Measurements from ENCODE around the gene ZNF524.

GRCh38 chr19:55649268-55650125 is 49.4 kb downstream of the ZNF524 start:
- TF ChIP-seq SMC3 (conservative IDR thresholded peaks at IDR 0.05; ENCODE audit: insufficient read depth, low read depth, low read length) = no peak
- TF ChIP-seq CTCF (IDR thresholded peaks at IDR 0.05 in 2 of 3, conservative IDR thresholded peaks at IDR 0.05 in 1 of 3; ENCODE audit: insufficient read depth in 2 of 3, low read depth in 1 of 3, low read length in 3 of 3) = no peak
- no peak for TF ChIP-seq HNRNPK (IDR thresholded peaks at IDR 0.05; ENCODE audit: low read depth, low read length, poor library complexity, severe bottlenecking)
- TF ChIP-seq RFX5 (IDR thresholded peaks at IDR 0.05; ENCODE audit: low read depth, low read length) = no peak
- TF ChIP-seq ZBTB7A (IDR thresholded peaks at IDR 0.05; ENCODE audit: borderline replicate concordance, control insufficient read depth, low read depth, low read length) = no peak
- TF ChIP-seq ADNP (tag; IDR thresholded peaks at IDR 0.05) = no peak
- no peak for TF ChIP-seq SUPT5H (IDR thresholded peaks at IDR 0.05)
- TF ChIP-seq ZNF274 (IDR thresholded peaks at IDR 0.05; ENCODE audit: borderline replicate concordance, low read depth, low read length) = no peak
- no peak for TF ChIP-seq REST (IDR thresholded peaks at IDR 0.05; ENCODE audit: borderline replicate concordance)
- no peak for TF ChIP-seq REST (CRISPR knock-in tag; IDR thresholded peaks at IDR 0.05; ENCODE audit: low read depth)
- no peak for TF ChIP-seq MYBL2 (IDR thresholded peaks at IDR 0.05; ENCODE audit: low read depth)
- no peak for TF ChIP-seq MYBL2 (CRISPR knock-in tag; IDR thresholded peaks at IDR 0.05; ENCODE audit: borderline replicate concordance)
- TF ChIP-seq POLR2A (conservative IDR thresholded peaks at IDR 0.05) = no peak
- no peak for TF ChIP-seq ESRRA (IDR thresholded peaks at IDR 0.05; ENCODE audit: borderline replicate concordance, low read depth)
